Omental fat pad (tissue), 4 donors: Measurements from ENCODE around the gene RPL19. TPM values are rescaled to one million over a fixed set of nuclear protein-coding genes. Genes with fewer than 3 reads are reported as not detected.

Experiments
- ATAC-seq: fragments of 150-250 bp; one replicate; pipeline ENCODE4 v1.9.1; 2016; ENCODE audit warnings: mild to moderate bottlenecking, moderate library complexity; ENCODE audit not compliant: low FRiP score
- DNase-seq: peaks from one replicate; pipeline ENCODE4 v3.0.0-alpha.2; 2019; ENCODE audit warnings: low spot score
- CTCF ChIP-seq, 3 donors: fragments of 450-650 bp; IDR thresholded peaks; one replicate each; pipeline ENCODE4 v1.5.1; 2016 to 2017; ENCODE audit warnings: antibody characterized with exemption in 3 of 3, mild to moderate bottlenecking in 3 of 3, moderate library complexity in 2 of 3
- total RNA-seq, 4 donors: library from RNA; depleted of rRNA; stranded (reverse); fragments of >200 nt; gene quantifications; one replicate each; pipeline ENCODE4 v1.1.0, GENCODE V29; 2016

RPL19 gene
- total RNA-seq, 4 donors from 2014 or later, result 2,414 to 2,833 (median 2,579) TPM

GRCh38 chr17:39212841-39213480, 12.9 kb downstream of the RPL19 start:
- DNase-seq (no peak), ATAC-seq (no peak)
- TF ChIP-seq CTCF (IDR thresholded peaks at IDR 0.05), result no peak

GRCh38 chr17:39213852-39214251, 13.8 kb downstream of the RPL19 start:
- no peak for TF ChIP-seq CTCF (IDR thresholded peaks at IDR 0.05)
- no peak for DNase-seq
- no peak for ATAC-seq

DNA sequence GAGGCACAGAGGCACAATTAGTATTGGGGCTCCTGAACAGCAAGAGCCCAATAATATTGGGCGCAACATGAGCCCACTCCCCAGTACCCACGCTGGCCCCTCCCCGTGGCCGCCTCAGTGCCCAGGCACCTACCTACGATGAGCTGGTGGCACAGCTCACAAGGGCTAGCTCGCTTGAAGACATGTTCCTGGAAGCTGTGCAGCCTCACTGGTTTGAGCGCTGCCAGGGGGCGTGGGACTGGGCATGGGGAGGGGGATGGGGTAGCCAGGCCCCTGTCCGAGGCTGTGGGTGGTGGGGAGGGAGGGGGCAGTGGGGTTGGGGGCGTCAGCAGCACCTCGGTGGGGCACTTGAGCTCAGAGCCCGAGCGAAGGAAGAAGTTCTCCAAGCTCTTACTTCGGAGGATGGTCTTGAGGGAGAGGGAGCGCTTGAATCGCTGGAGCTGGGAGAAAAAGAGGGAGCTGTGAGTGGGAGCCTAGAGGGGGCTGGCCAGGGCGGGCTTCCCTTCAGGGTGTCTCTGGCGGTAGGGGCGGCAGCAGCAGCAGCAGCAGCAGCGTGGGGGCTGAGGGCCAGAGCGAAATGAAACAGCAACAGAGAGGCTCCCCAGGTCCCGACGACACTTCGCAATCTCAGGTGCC, 17.8 kb downstream of the RPL19 start:
- ATAC-seq, result no peak

GRCh38 chr17:39218906-39219305, 18.8 kb downstream of the RPL19 start:
- TF ChIP-seq CTCF (IDR thresholded peaks at IDR 0.05), result no peak
- DNase-seq, result no peak

More for the DNA sequence above, 17.8 kb downstream of the RPL19 start:
- DNase-seq, result no peak
- no peak for TF ChIP-seq CTCF (IDR thresholded peaks at IDR 0.05)

GRCh38 chr17:39219647-39220154, 19.6 kb downstream of the RPL19 start:
- ATAC-seq (no peak), DNase-seq (no peak)
- no peak for TF ChIP-seq CTCF (IDR thresholded peaks at IDR 0.05)

More at GRCh38 chr17:39218906-39219305, 18.8 kb downstream of the RPL19 start:
- no peak for ATAC-seq

GRCh38 chr17:39221572-39221971, 21.5 kb downstream of the RPL19 start:
- no peak for ATAC-seq
- no peak for DNase-seq
- no peak for TF ChIP-seq CTCF (IDR thresholded peaks at IDR 0.05)

DNA sequence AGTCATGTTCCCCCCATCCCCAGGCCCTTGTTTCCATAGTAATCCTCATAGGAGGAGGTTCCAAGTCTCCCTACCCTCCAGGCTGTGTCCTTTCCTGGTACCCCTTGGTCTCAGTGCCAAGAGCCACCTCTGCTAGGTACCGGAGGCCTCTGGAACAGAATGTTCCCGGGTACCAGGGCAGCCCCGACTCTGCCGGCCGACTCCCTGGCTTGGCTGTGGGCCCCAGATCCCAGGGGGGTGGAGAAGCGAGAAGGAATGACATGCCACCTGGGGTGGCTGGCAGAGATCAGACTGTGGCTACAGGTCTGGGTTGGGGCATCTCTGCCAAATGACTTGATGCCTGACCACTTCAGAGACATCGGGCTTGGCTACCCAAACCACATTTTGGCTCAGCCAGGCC, 22.1 kb downstream of the RPL19 start:
- DNase-seq (no peak), ATAC-seq (no peak)
- no peak for TF ChIP-seq CTCF (IDR thresholded peaks at IDR 0.05)
